Thyroid gland (tissue), 4 donors: Measurements from ENCODE around the gene DAB1. TPM values are rescaled to one million over a fixed set of nuclear protein-coding genes. Genes with fewer than 3 reads are reported as not detected.
A peak's percentile ranks its signal among the peaks of the same experiment; 100 is the strongest.

ENCODE experiments used
- DNase-seq, 2 donors: peaks; one replicate each; pipeline ENCODE4 v3.0.0-alpha.2; 2019
- H3K27ac ChIP-seq, 3 donors: fragments of 200-600 bp; sonication (generic); 1 replicate in 2 of 3; 2 replicates in 1 of 3; pipeline ENCODE4 v1.5.1; 2016 to 2019; ENCODE audit warnings: mild to moderate bottlenecking in 1 of 3, moderate library complexity in 1 of 3
- H3K27me3 ChIP-seq: fragments of 200-600 bp; sonication (generic); one replicate; pipeline ENCODE4 v1.5.1; 2019
- H3K36me3 ChIP-seq, 2 donors: fragments of 200-600 bp; sonication (generic); one replicate each; pipeline ENCODE4 v1.5.1; 2016 to 2019
- H3K4me1 ChIP-seq, 2 donors: fragments of 200-600 bp; sonication (generic); one replicate each; pipeline ENCODE4 v1.5.1; 2017 to 2019
- H3K4me3 ChIP-seq, 3 donors: fragments of 200-600 bp; sonication (generic); replicated peaks in 1 of 3; 1 replicate in 2 of 3; 2 replicates in 1 of 3; pipeline ENCODE4 v1.5.1; 2016; ENCODE audit warnings: mild to moderate bottlenecking in 1 of 3
- H3K9me3 ChIP-seq: fragments of 200-600 bp; sonication (generic); one replicate; pipeline ENCODE4 v1.5.1; 2017
- CTCF ChIP-seq, 6 experiments: fragments of 200-600 bp in 3 of 6; fragments of 450-650 bp in 3 of 6; sonication (generic) in 3 of 6; IDR thresholded peaks; one replicate each; pipeline ENCODE4 v1.5.1; 2016 to 2019; ENCODE audit warnings: antibody characterized with exemption in 6 of 6, mild to moderate bottlenecking in 2 of 6, inconsistent platforms in 1 of 6, moderate library complexity in 1 of 6
- POLR2A ChIP-seq, 2 donors: fragments of 450-650 bp; IDR thresholded peaks; one replicate each; pipeline ENCODE4 v1.6.1; 2017; ENCODE audit warnings: antibody characterized with exemption in 2 of 2, mild to moderate bottlenecking in 2 of 2, moderate library complexity in 1 of 2
- WGBS, 2 donors: methylation state at CpG; one replicate each; pipeline ENCODE4 v1.1.5; 2017; 5-methylcytosine and 5-hydroxymethylcytosine counted together
- intact Hi-C: fragments of 100-400 bp; cut with DNase I; formaldehyde crosslinking; loops from one replicate; pipeline ENCODE4 v1.15.1; 2023
- total RNA-seq, 4 donors: library from RNA; depleted of rRNA; stranded (reverse); fragments of >200 nt; gene quantifications; one replicate each; pipeline ENCODE4 v1.2.3, GENCODE V29; 2016

Gene DAB1
- total RNA-seq, 4 donors from 2014 or later = under 0.01 to 0.83 (median 0.21) TPM

DNA sequence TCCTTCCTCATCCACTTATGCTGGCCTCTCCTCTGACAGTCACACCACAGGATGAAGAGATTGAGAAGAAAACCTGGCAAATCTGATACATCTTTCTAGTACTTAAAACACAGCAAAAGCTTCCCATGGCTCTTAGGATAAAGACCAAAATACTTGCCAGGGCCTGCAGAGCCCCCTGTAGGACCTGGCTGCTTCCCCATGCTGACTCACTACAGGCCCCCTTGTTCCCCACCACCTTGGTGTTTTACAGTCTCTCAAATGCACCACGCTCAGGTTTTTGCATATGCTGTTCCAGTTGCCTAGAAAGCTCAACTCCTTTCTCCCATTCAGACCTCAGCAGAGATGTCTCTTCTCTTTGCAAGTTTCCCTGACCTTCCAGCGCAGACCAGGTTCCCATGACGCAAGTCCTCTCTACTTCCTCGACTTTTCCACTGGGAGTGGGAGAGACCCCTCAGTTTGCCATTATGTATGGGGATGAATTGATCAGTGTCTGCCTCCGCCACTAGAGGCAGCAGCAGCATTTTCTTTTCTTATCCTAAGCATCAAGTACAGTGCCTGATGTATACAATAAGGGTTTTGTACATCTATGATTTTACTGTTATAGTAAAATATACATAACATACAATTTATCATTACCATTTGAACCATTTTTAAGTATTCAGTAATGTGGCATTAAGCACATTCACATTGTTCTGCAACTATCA, 344.3 kb downstream of the DAB1 start:
- H3K27me3 ChIP-seq = no peaks in the 10 kb centered on the region
- intact Hi-C loops = no loop called here
- H3K9me3 ChIP-seq = no peaks in the 10 kb centered on the region
- WGBS, 2 donors = 92% methylated on average over 5 of the region's 5 CpGs
- no peak overlapping the region for H3K4me3 ChIP-seq
- H3K27ac ChIP-seq = no peak overlapping the region
- no peaks in the 10 kb centered on the region for H3K36me3 ChIP-seq
- DNase-seq = no peak
- no peaks in the 10 kb centered on the region for H3K4me1 ChIP-seq
- TF ChIP-seq POLR2A (IDR thresholded peaks at IDR 0.05) = no peak
- peak in 1 of 6 experiments; percentile 13 for TF ChIP-seq CTCF (IDR thresholded peaks at IDR 0.05)

- 83 to 88% methylated on average over 8 of the region's 8 CpGs for whole genome bisulfite sequencing, 2 donors
- TF ChIP-seq POLR2A (IDR thresholded peaks at IDR 0.05) (no peak), CTCF (IDR thresholded peaks at IDR 0.05) (no peak)
- peaks cover 0 to 4% of the 10 kb centered on the region in 2 donors for H3K4me1 ChIP-seq
- DNase-seq = no peak
- H3K4me3 ChIP-seq = no peak overlapping the region
- H3K9me3 ChIP-seq = no peaks in the 10 kb centered on the region
- no peaks in the 10 kb centered on the region for H3K36me3 ChIP-seq
- no peak overlapping the region for H3K27ac ChIP-seq
- H3K27me3 ChIP-seq = no peaks in the 10 kb centered on the region
- intact Hi-C loops = no loop called here
Observed at GRCh38 chr1:57072401-57073110, 351.3 kb downstream of the DAB1 start.

- Histone ChIP-seq H3K4me1 (peaks cover 0 to 4% of the 10 kb centered on the region in 2 donors), H3K27me3 (no peaks in the 10 kb centered on the region), H3K9me3 (no peaks in the 10 kb centered on the region), H3K27ac (no peak overlapping the region), H3K36me3 (no peaks in the 10 kb centered on the region), H3K4me3 (no peak overlapping the region)
- intact Hi-C loops = no loop called here
- TF ChIP-seq POLR2A (IDR thresholded peaks at IDR 0.05) (no peak), CTCF (IDR thresholded peaks at IDR 0.05) (no peak)
- 44 to 57% methylated on average over 3 of the region's 3 CpGs for WGBS, 2 donors
- DNase-seq = peak; percentile 26 to 49
Observed at GRCh38 chr1:57067863-57068262, 356.0 kb downstream of the DAB1 start.

DNA sequence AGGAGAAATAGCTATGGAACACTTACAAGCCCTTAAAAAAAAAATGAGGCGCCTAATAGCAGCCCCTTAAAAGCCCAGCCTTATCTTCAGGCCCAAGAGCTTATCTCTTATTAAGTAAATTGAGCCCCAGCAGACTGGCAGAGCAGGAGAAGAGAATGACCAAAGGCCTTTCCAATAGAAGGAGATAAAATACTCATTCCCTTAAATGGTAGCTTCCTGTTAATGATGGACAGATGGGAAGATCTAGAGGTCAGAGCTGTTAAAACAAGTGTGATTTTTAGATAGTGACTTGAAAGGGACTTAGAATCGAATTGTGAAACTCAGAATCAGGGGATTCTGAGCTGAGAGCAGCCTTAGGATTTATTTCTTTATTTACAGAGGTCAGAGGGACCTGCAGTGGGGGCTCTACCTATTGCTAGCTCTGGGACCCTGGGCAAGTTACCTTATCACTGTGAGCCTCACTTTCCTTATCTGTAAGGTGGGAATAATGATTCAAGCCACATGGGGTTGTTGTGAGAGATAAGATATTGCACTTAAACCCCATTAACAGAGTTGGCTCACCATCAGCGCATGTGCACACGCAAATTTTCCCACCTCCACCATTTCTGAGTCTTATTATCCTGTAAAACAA, 356.8 kb downstream of the DAB1 start:
- H3K4me1 ChIP-seq = peaks cover 0 to 4% of the 10 kb centered on the region in 2 donors
- no peak for DNase-seq
- no peaks in the 10 kb centered on the region for H3K9me3 ChIP-seq
- no peak for TF ChIP-seq CTCF (IDR thresholded peaks at IDR 0.05)
- no peaks in the 10 kb centered on the region for H3K36me3 ChIP-seq
- intact Hi-C loops = no loop called here
- no peak overlapping the region for H3K4me3 ChIP-seq
- 82 to 84% methylated on average over 4 of the region's 4 CpGs for WGBS, 2 donors
- H3K27ac ChIP-seq = no peak overlapping the region
- no peaks in the 10 kb centered on the region for H3K27me3 ChIP-seq

DNA sequence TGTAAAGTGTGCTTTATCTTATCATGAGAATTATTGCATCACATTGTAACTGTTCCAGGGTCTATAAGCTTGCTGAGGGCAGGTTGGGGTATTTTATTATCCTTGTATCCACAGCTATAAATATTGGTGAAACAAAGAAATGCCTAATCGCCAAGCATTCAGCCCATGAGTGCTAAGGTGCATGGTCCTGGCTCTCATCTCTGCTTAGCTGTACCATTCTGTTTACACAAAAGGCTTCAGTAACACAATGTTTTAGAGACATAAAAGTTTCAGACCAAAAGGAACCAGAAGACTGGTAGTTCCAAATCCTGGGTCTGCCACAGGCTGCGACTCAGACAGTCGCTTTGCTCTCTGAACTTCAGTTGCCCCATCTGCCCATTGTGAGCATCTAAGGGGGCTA, 358.4 kb downstream of the DAB1 start:
- Histone ChIP-seq H3K27me3 (no peaks in the 10 kb centered on the region), H3K4me1 (peaks cover 0 to 4% of the 10 kb centered on the region in 2 donors), H3K36me3 (no peaks in the 10 kb centered on the region), H3K4me3 (no peak overlapping the region), H3K27ac (no peak overlapping the region), H3K9me3 (no peaks in the 10 kb centered on the region)
- intact Hi-C loops = no loop called here
- TF ChIP-seq CTCF (IDR thresholded peaks at IDR 0.05) (no peak), POLR2A (IDR thresholded peaks at IDR 0.05) (no peak)
- DNase-seq = no peak
- 91 to 99% methylated on average over 3 of the region's 3 CpGs for WGBS, 2 donors
